Astrocyte (in vitro differentiated cells and primary cell): ENCODE measurements around the gene RAB8A. TPM values are rescaled to one million over a fixed set of nuclear protein-coding genes. Genes with fewer than 3 reads are reported as not detected.

Experiments used
- DNase-seq: peaks from one replicate; pipeline ENCODE4 v3.0.0-alpha.2; 2010; ENCODE audit warnings: low read depth
- FAIRE-seq: peaks from 2 replicates; lab custom pipeline; 2011; peaks lifted over from hg19 to GRCh38; lab: Jason Lieb, UNC
- H2AFZ ChIP-seq: 2 replicates; pipeline ENCODE4 v1.6.0; 2012; ENCODE audit warnings: low read depth, low read length, inconsistent platforms
- H3K27ac ChIP-seq: 2 replicates; pipeline ENCODE4 v1.5.1; 2011; ENCODE audit warnings: low read depth, low read length, inconsistent platforms
- H3K27me3 ChIP-seq: 2 replicates; pipeline ENCODE4 v1.6.0; 2011; ENCODE audit warnings: low read length, inconsistent platforms; ENCODE audit not compliant: insufficient read depth
- H3K36me3 ChIP-seq: 2 replicates; pipeline ENCODE4 v1.5.1; 2011; ENCODE audit warnings: low read length, inconsistent platforms; ENCODE audit not compliant: insufficient read depth
- H3K4me1 ChIP-seq: 2 replicates; pipeline ENCODE4 v1.5.1; 2011; ENCODE audit warnings: low read length, inconsistent platforms; ENCODE audit not compliant: insufficient read depth
- H3K4me2 ChIP-seq: 2 replicates; pipeline ENCODE4 v1.6.0; 2012; ENCODE audit warnings: low read length, inconsistent platforms
- H3K4me3 ChIP-seq: 2 replicates; pipeline ENCODE4 v1.5.1; 2011; ENCODE audit warnings: low read depth, mild to moderate bottlenecking, low read length, inconsistent platforms; ENCODE audit not compliant: insufficient read depth
- H3K79me2 ChIP-seq: 2 replicates; pipeline ENCODE4 v1.6.0; 2012; ENCODE audit warnings: mild to moderate bottlenecking, low read length, inconsistent platforms; ENCODE audit not compliant: insufficient read depth
- H3K9ac ChIP-seq: 2 replicates; pipeline ENCODE4 v1.6.0; 2012; ENCODE audit warnings: mild to moderate bottlenecking, low read length, inconsistent platforms
- H3K9me3 ChIP-seq: 2 replicates; pipeline ENCODE4 v1.5.1; 2012; ENCODE audit warnings: low read depth, mild to moderate bottlenecking, low read length, inconsistent platforms; ENCODE audit not compliant: insufficient read depth
- H4K20me1 ChIP-seq: 2 replicates; pipeline ENCODE4 v1.6.0; 2012; ENCODE audit warnings: low read length, inconsistent platforms; ENCODE audit not compliant: insufficient read depth
- H3K27ac Mint-ChIP-seq: one replicate; pipeline ENCODE4 v1.8.0; 2021; ENCODE audit warnings: mild to moderate bottlenecking, mixed read lengths; ENCODE audit not compliant: unreplicated experiment
- H3K27me3 Mint-ChIP-seq: one replicate; pipeline ENCODE4 v1.8.0; 2021; ENCODE audit warnings: low read depth, mixed read lengths; ENCODE audit not compliant: unreplicated experiment
- H3K36me3 Mint-ChIP-seq: one replicate; pipeline ENCODE4 v1.8.0; 2021; ENCODE audit warnings: low read depth, mixed read lengths; ENCODE audit not compliant: unreplicated experiment
- H3K4me1 Mint-ChIP-seq: one replicate; pipeline ENCODE4 v1.8.0; 2021; ENCODE audit warnings: low read depth, mixed read lengths; ENCODE audit not compliant: unreplicated experiment
- H3K4me3 Mint-ChIP-seq: one replicate; pipeline ENCODE4 v1.8.0; 2021; ENCODE audit warnings: mild to moderate bottlenecking, moderate library complexity, mixed read lengths; ENCODE audit not compliant: unreplicated experiment
- H3K9me3 Mint-ChIP-seq: one replicate; pipeline ENCODE4 v1.8.0; 2021; ENCODE audit warnings: mild to moderate bottlenecking, mixed read lengths; ENCODE audit not compliant: unreplicated experiment
- EZH2 ChIP-seq: IDR thresholded peaks from 2 replicates; pipeline ENCODE4 v1.6.1; 2012; ENCODE audit warnings: mild to moderate bottlenecking, low read length, inconsistent platforms; ENCODE audit not compliant: insufficient read depth
- total RNA-seq: library from RNA; stranded (reverse); gene quantifications from 2 replicates; pipeline ENCODE4 v1.2.1, GENCODE V29; 2021
- TF ChIP-seq, protein P1 (sequence below): IDR thresholded peaks from 2 replicates; pipeline ENCODE4 v1.5.1; 2011; ENCODE audit warnings: low read depth, mild to moderate bottlenecking, inconsistent platforms, low read length, moderate library complexity; ENCODE audit not compliant: insufficient read depth

RAB8A gene
- total RNA-seq, 1 donor from 2014 or later: 80.5 TPM

GRCh38 chr19:16146112-16146511, 34.4 kb downstream of the RAB8A start:
- no peak for DNase-seq
- H3K9me3 ChIP-seq: no peaks in the 10 kb centered on the region

GRCh38 chr19:16148443-16149229, 36.9 kb downstream of the RAB8A start:
- H3K36me3 ChIP-seq: no peaks in the 10 kb centered on the region
- Mint-ChIP-seq H3K4me1 (no peaks in the 10 kb centered on the region), H3K27me3 (peaks cover 12% of the 10 kb centered on the region), H3K9me3 (no peaks in the 10 kb centered on the region), H3K36me3 (peaks cover 2% of the 10 kb centered on the region), H3K4me3 (no peak overlapping the region), H3K27ac (no peak overlapping the region)
- no peaks in the 10 kb centered on the region for H3K79me2 ChIP-seq
- H2AFZ ChIP-seq: no peak overlapping the region
- DNase-seq: no peak
- H3K4me3 ChIP-seq: no peak overlapping the region
- no peaks in the 10 kb centered on the region for H4K20me1 ChIP-seq
- no peak overlapping the region for H3K4me2 ChIP-seq
- TF ChIP-seq, protein P1, sequence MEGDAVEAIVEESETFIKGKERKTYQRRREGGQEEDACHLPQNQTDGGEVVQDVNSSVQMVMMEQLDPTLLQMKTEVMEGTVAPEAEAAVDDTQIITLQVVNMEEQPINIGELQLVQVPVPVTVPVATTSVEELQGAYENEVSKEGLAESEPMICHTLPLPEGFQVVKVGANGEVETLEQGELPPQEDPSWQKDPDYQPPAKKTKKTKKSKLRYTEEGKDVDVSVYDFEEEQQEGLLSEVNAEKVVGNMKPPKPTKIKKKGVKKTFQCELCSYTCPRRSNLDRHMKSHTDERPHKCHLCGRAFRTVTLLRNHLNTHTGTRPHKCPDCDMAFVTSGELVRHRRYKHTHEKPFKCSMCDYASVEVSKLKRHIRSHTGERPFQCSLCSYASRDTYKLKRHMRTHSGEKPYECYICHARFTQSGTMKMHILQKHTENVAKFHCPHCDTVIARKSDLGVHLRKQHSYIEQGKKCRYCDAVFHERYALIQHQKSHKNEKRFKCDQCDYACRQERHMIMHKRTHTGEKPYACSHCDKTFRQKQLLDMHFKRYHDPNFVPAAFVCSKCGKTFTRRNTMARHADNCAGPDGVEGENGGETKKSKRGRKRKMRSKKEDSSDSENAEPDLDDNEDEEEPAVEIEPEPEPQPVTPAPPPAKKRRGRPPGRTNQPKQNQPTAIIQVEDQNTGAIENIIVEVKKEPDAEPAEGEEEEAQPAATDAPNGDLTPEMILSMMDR: no peak
- no peak for TF ChIP-seq EZH2
- no peaks in the 10 kb centered on the region for H3K4me1 ChIP-seq
- no peak overlapping the region for H3K27ac ChIP-seq
- H3K9me3 ChIP-seq: no peaks in the 10 kb centered on the region
- no peak overlapping the region for H3K9ac ChIP-seq
- no peak for FAIRE-seq
- H3K27me3 ChIP-seq: no peaks in the 10 kb centered on the region

More at GRCh38 chr19:16146112-16146511, 34.4 kb downstream of the RAB8A start:
- peaks cover 2% of the 10 kb centered on the region for H3K36me3 Mint-ChIP-seq
- H4K20me1 ChIP-seq: no peaks in the 10 kb centered on the region
- H3K27me3 ChIP-seq: no peaks in the 10 kb centered on the region
- no peaks in the 10 kb centered on the region for H3K4me1 Mint-ChIP-seq
- H3K36me3 ChIP-seq: no peaks in the 10 kb centered on the region
- no peak overlapping the region for H3K27ac Mint-ChIP-seq
- H3K27ac ChIP-seq: no peak overlapping the region
- H3K9me3 Mint-ChIP-seq: peaks cover 2% of the 10 kb centered on the region
- H3K9ac ChIP-seq: no peak overlapping the region
- no peaks in the 10 kb centered on the region for H3K4me1 ChIP-seq
- H3K4me2 ChIP-seq: no peak overlapping the region
- no peak for FAIRE-seq
- TF ChIP-seq, protein P1: no peak
- no peak for TF ChIP-seq EZH2
- H2AFZ ChIP-seq: no peak overlapping the region
- H3K27me3 Mint-ChIP-seq: peaks cover 13% of the 10 kb centered on the region
- no peaks in the 10 kb centered on the region for H3K79me2 ChIP-seq
- no peak overlapping the region for H3K4me3 ChIP-seq
- no peak overlapping the region for H3K4me3 Mint-ChIP-seq
